GM18951 (cell line): Measurements from ENCODE around the gene SLC9A8.

ENCODE experiments used
- POLR2A ChIP-seq: IDR thresholded peaks from 4 replicates; pipeline ENCODE4 v1.6.1; 2011; ENCODE audit warnings: mild to moderate bottlenecking; ENCODE audit not compliant: insufficient read length, insufficient read depth; ENCODE audit errors: extremely low read depth
- in situ Hi-C: fragments of 300-500 bp; cut with MboI; formaldehyde crosslinking; loops from one replicate; pipeline ENCODE4 v1.12.0; 2022; ENCODE audit warnings: low sequenced_read_pairs, mixed read lengths, inconsistent platforms; ENCODE audit not compliant: unreplicated experiment

The SLC9A8 gene

DNA sequence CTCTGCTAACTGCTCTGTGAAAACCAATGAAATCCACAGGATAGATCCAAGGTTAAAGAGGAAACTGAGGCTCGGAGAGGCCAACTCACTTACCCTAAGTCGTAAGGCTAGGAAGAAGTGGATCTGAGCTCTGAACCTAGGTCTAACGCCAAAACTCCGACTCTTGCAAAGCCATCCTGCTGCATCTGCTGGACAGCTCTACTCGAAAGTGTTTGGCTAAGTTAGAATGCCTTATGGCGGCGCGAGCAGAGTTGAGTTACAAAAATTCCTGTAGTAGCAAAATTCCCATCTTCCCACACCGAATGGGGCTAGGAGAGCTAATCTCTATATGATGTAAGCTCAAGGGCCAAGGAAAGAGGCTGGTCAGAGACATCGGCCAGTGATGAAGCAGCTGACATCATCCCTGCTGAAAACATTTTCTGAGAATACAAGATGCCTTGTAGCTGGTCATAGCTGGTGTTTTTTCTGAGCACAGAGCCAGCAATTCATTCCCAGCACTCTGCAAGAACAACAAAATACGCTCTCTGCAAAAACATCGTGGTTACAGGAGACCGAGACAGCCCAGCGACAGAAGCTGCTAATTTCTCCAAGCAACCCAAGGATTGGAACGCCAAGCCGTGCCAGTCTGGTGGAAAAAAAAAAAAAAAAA is 100.9 kb downstream of the SLC9A8 start:
- TF ChIP-seq POLR2A: no peak
- in situ Hi-C loops: no loop called here

- in situ Hi-C loops: no loop called here
- TF ChIP-seq POLR2A: no peak
Observed at GRCh38 chr20:49914310-49915117, 101.9 kb downstream of the SLC9A8 start.

DNA sequence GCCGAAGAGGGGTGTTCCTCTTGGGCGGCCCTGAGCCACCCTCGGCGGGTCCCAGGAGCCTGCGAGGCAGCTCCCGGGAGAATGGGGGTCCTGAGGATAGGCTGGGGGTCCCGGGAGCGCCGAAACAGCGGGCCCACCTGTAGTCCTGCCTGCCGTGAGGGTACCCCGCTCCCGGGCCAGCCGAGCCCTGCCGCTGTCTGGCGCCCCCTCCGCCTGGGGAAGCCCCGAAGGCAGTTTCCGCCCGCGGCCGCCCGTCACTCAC is 102.4 kb downstream of the SLC9A8 start:
- in situ Hi-C loops: no loop called here
- TF ChIP-seq POLR2A: no peak

DNA sequence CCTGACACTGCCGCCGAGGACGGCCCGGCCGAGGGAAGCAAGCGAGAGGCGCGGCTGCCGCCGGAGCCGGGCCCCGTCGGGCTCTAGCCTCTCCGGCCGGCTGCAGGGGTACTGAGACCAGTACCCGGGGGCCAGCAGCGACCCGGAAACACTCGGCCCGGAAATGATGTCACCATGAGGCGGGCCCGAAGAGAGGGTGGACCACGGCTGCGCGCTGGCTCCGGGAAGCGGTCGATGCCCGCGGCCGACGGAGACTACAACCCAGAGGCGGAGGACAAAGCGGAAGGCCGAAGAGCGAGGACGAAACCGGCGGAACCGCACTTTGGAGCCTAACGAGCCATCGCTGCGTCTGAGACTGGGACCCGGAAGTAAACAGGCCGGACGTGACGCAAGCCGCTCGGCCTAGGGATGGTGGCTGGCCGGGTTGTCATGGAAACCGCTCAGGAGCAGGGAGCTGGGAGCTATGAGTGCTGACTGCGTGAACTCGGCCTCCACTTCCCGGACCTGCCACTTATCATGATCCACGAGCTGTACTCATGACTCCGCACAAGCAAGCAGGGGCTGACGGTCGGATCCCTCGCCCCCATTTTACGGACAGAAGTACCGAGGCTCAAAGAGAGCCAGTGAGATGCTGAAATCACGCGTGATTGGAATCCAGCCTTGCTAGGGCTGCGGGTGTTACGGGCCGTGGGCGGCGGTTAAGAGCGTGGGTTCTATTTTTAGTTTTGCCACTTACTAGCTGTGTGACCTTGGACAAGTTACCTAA is 102.9 kb downstream of the SLC9A8 start, which contains the start of gene SPATA2:
Gene SPATA2, minus strand, starts transcription at position 150 of the 766 bp plus-strand sequence. CDS start 7,039 bp downstream, outside the sequence.
- peak; percentile 83 for TF ChIP-seq POLR2A
- in situ Hi-C loops: no loop called here

DNA sequence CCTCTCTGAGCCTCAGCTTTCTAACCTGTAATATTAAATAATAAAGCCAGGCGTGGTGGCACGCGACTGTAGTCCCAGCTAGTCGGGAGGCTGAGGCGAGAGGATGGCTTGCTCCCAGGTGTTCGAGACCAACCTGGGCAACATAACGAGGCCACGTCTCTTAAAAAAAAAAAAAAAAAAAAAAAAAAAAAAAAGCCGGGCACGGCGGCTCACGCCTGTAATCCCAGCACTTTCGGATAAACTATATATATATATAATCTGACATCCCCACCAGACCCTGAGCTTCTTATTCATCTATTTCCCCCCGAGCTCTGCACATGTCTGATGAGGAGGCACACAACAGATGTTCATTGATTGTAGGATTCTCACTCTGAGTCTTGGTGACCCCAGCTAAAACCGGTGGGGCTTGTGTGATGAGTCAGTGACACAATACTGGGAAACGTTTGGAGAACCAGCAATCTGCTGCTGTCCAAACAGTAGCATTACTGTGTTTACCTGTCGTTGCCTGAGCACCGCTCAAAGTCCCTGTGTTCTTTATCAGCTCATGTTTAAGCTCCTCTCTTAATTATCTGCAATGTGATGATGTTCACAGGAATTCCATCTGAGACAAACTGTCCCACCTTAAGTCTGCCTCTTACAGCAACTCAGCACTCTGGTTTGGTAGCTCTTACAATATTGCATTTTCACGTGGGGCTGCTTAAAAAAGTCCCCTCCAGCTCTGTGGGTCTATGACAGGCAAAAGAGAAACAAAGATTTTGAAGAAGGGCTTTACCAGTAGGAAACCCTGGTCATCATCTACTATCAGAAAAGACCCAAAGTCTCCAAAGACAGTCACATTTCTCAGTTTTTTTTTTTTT is 103.7 kb downstream of the SLC9A8 start:
- no peak for TF ChIP-seq POLR2A
- in situ Hi-C loops: no loop called here

DNA sequence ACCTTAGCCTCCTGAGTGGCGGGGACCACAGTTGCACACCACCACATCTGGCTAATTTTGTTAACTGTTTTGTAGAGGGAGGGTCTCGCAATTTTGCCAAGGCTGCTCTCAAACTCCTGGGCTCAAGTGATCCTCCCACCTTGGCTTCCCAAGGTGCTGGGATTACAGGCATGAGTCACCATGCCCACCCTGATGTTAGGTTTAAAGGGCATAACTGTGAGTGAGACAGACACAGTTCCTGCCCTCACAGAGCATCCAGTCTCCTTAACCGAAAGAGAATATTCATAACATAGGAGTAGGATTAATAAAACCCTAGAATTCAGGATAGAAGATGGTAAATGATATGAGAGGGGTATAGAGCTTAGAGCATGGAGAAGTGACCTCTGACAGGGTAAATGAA is 105.8 kb downstream of the SLC9A8 start:
- no peak for TF ChIP-seq POLR2A
- in situ Hi-C loops: no loop called here

GRCh38 chr20:49919009-49919408 is 106.4 kb downstream of the SLC9A8 start:
- no peak for TF ChIP-seq POLR2A
- in situ Hi-C loops: no loop called here

DNA sequence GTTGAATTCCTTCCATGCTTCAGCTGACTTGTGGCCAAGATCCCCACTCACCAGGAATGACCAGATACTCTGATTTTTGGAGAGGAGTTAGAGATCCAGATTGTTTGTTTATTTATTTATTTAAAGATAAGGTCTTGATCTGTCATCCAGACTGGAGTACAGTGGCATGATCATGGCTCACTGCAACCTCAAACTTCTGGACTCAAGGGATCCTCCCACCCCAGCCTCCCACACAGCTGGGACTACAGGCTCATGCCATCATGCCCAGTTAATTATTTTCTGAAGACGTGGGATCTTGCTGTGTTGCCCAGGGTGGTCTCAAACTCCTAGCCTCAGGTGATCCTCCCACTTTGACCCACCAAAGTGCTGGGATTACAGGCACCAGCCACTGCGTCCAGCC is 106.8 kb downstream of the SLC9A8 start:
- in situ Hi-C loops: no loop called here
- TF ChIP-seq POLR2A: no peak

DNA sequence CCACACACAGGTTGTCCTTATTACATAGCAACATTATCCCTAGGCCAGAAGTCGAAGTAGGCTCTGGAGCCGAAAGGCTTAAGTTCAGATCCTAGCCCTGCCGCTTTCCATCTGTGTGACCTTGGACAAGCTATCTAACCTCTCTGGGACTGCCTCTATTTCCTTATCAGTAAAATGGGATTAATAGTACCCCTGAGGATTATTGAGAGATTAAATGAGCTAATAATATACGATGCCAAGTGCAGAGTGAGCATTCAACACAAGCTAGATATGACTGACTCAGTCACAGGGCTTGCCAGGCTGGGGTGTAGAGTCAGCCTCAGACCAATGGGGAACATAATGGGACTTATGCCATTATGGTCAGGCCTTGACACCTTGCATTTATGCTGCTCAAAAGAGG is 111.6 kb downstream of the SLC9A8 start:
- TF ChIP-seq POLR2A: no peak
- in situ Hi-C loops: no loop called here

DNA sequence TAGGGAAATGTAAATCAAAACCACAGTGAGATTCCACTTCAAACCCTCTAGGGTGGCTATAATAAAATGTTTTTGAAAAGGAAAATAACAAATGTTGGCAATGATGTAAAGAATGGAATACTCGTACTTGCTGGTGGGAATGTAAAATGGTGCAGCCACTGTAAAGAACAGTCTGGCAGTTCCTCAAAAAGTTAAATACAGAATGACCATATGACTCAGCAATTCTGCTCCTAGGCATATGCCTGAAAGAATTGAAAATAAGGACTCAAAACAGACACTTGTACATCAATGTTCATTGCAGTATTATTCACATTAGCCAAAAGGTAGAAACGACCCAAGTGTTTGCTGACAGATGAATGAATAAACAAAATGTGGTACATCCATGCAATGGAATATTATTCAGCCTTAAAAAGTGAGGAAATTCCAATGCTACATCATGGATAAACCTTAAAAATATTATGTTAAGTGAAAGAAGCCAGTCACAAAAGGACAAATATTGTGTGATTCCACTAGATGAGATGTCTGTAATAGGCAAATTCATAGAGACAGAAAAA is 113.3 kb downstream of the SLC9A8 start:
- no peak for TF ChIP-seq POLR2A
- in situ Hi-C loops: no loop called here

- TF ChIP-seq POLR2A: no peak
- in situ Hi-C loops: no loop called here
Observed at GRCh38 chr20:49928411-49929141, 115.9 kb downstream of the SLC9A8 start.

DNA sequence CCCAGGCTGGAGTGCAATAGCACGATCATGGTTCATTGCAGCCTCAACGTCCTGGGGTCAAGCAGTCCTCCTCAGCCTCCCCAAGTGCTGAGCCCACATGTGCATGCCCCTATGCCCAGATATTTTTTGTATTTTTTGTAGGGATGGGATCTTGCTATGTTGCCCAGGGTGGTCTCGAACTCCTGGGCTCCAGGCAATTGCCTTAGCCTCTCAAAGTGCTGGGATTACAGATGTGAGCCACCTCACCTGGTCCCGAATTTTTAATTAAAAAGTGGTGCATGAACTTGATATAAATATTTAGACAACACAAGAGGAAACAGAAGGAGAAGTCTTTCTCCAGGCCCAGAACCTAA is 116.5 kb downstream of the SLC9A8 start:
- in situ Hi-C loops: no loop called here
- TF ChIP-seq POLR2A: no peak

GRCh38 chr20:49935746-49936152 is 123.1 kb downstream of the SLC9A8 start:
- in situ Hi-C loops: no loop called here

More at GRCh38 chr20:49935746-49936152, 123.1 kb downstream of the SLC9A8 start:
- TF ChIP-seq POLR2A: no peak
